ENCODE results near the gene GUSB.

DNA sequence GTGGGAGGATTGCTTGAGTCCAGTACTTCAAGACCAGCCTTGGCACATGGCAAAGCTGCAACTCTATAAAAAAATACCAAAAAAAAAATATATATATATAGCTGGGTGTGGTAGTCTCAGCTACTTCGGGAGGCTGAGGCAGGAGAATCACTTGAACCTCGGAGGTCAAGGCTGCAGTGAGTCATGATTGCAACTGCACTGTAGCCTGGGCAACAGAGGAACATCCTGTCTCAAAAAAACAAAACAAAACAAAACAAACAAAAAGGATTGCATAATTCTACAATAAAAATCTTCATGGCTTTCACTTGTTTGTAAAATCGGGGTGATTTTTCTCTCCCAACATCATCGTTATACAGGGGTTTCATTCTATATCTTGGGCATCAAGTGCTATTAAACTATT, 35.1 kb downstream of the GUSB start:
- TF ChIP-seq POLR2AphosphoS5 (IDR thresholded peaks at IDR 0.05; ENCODE audit: borderline replicate concordance, low read depth, low read length) (no peak), EZH2 (IDR thresholded peaks at IDR 0.05) (no peak)

All from SK-N-MC (cell line).